Keratinocyte (primary cell): Measurements from ENCODE around the gene RTEL1. TPM values are rescaled to one million over a fixed set of nuclear protein-coding genes. Genes with fewer than 3 reads are reported as not detected.

Experiments used
- DNase-seq: peaks from one replicate; pipeline ENCODE4 v3.0.0-alpha.2; 2011; ENCODE audit warnings: low read depth, missing footprints, low spot score
- FAIRE-seq: peaks from 2 replicates; lab custom pipeline; 2011; peaks lifted over from hg19 to GRCh38; lab: Jason Lieb, UNC
- H2AFZ ChIP-seq: 2 replicates; pipeline ENCODE4 v1.6.0; 2012; ENCODE audit warnings: low read length, control low read depth, inconsistent platforms; ENCODE audit not compliant: control insufficient read depth
- H3K27ac ChIP-seq: 2 replicates; pipeline ENCODE4 v1.5.1; 2011; ENCODE audit warnings: low read length; ENCODE audit not compliant: control insufficient read depth, insufficient read depth
- H3K27me3 ChIP-seq: 3 replicates; pipeline ENCODE4 v1.6.0; 2011; ENCODE audit warnings: low read length; ENCODE audit not compliant: control insufficient read depth, insufficient read depth; ENCODE audit errors: extremely low read depth
- H3K36me3 ChIP-seq, 2 experiments: 2 replicates in 1 of 2; 3 replicates in 1 of 2; pipeline ENCODE4 v1.5.1; 2011; ENCODE audit warnings: low read length in 2 of 2, mild to moderate bottlenecking in 1 of 2; ENCODE audit not compliant: control insufficient read depth in 2 of 2, insufficient read depth in 2 of 2; ENCODE audit errors: extremely low read depth in 1 of 2
- H3K4me1 ChIP-seq: 3 replicates; pipeline ENCODE4 v1.5.1; 2011; ENCODE audit warnings: low read length; ENCODE audit not compliant: control insufficient read depth, insufficient read depth; ENCODE audit errors: extremely low read depth
- H3K4me2 ChIP-seq: 3 replicates; pipeline ENCODE4 v1.6.0; 2011; ENCODE audit warnings: low read depth, low read length; ENCODE audit not compliant: control insufficient read depth, insufficient read depth; ENCODE audit errors: extremely low read depth
- H3K4me3 ChIP-seq, 3 experiments: fragments of 200-600 bp in 1 of 3; sonication (generic) in 1 of 3; 2 replicates in 2 of 3; 3 replicates in 1 of 3; pipeline ENCODE4 v1.5.1; 2011 to 2016; ENCODE audit warnings: low read length in 3 of 3, mild to moderate bottlenecking in 3 of 3, control low read depth in 2 of 3, inconsistent platforms in 1 of 3, low read depth in 1 of 3, mixed read lengths in 1 of 3, mixed run types in 1 of 3, moderate library complexity in 1 of 3; ENCODE audit not compliant: control insufficient read depth in 2 of 3, insufficient read depth in 2 of 3; ENCODE audit errors: extremely low read depth in 1 of 3
- H3K79me2 ChIP-seq: 2 replicates; pipeline ENCODE4 v1.6.0; 2012; ENCODE audit warnings: low read length; ENCODE audit not compliant: control insufficient read depth, insufficient read depth
- H3K9ac ChIP-seq: 3 replicates; pipeline ENCODE4 v1.6.0; 2011; ENCODE audit warnings: low read length; ENCODE audit not compliant: control insufficient read depth, insufficient read depth; ENCODE audit errors: extremely low read depth
- H3K9me1 ChIP-seq: 3 replicates; pipeline ENCODE4 v1.6.0; 2011; ENCODE audit warnings: low read length; ENCODE audit not compliant: control insufficient read depth, insufficient read depth; ENCODE audit errors: extremely low read depth
- H3K9me3 ChIP-seq: 2 replicates; pipeline ENCODE4 v1.5.1; 2012; ENCODE audit warnings: low read depth, low read length; ENCODE audit not compliant: control insufficient read depth
- H4K20me1 ChIP-seq: 3 replicates; pipeline ENCODE4 v1.6.0; 2011; ENCODE audit warnings: low read length; ENCODE audit not compliant: control insufficient read depth, insufficient read depth; ENCODE audit errors: extremely low read depth
- CTCF ChIP-seq, 3 experiments: IDR thresholded peaks in 1 of 3; conservative IDR thresholded peaks in 1 of 3; optimal IDR thresholded peaks in 1 of 3; 2 replicates in 2 of 3; 3 replicates in 1 of 3; pipeline versions ENCODE3 to v1.5.1; 2011; ENCODE audit warnings: low read length in 3 of 3, mild to moderate bottlenecking in 3 of 3, moderate library complexity in 2 of 3, control low read depth in 1 of 3, inconsistent platforms in 1 of 3; ENCODE audit not compliant: insufficient read depth in 2 of 3; ENCODE audit errors: extremely low read depth in 1 of 3
- EZH2 ChIP-seq: IDR thresholded peaks from one replicate; pipeline ENCODE4 v1.6.1; 2012; ENCODE audit warnings: inconsistent platforms, mild to moderate bottlenecking, low read length, moderate library complexity
- dilution Hi-C: fragments of 300-500 bp; cut with MboI; formaldehyde crosslinking; loops from one replicate; pipeline ENCODE4 v1.7.0; 2020; ENCODE audit warnings: low sequenced_read_pairs; ENCODE audit not compliant: extremely low pct_ligation_motif_present
- polyA plus RNA-seq, 5 experiments: library from polyadenylated mRNA; depleted of rRNA in 3 of 5; stranded (reverse) in 3 of 5; stranded (forward) in 1 of 5; unstranded in 1 of 5; fragments of >200 nt; gene quantifications; 1 replicate in 1 of 5; 2 replicates in 3 of 5; 3 replicates in 1 of 5; pipeline versions ENCODE4 v1.2.1 to v1.2.3, GENCODE V29; 2011 to 2012; ENCODE audit warnings: missing spikeins in 2 of 5, low read depth in 1 of 5, low replicate concordance in 1 of 5

RTEL1 gene
- polyA plus RNA-seq, 1 donor (not counting 4 experiments of a cell fraction or from before 2014, with no cell fraction given): 12.4 TPM

GRCh38 chr20:63620991-63621390, 37.1 kb upstream of the RTEL1 start:
- H3K9me1 ChIP-seq: no peaks in the 10 kb centered on the region
- H3K4me1 ChIP-seq: no peaks in the 10 kb centered on the region
- H3K79me2 ChIP-seq: peaks cover 59% of the 10 kb centered on the region
- H3K36me3 ChIP-seq: peaks cover 11 to 16% of the 10 kb centered on the region in 2 experiments
- FAIRE-seq (no peak), DNase-seq (no peak)
- no peak overlapping the region for H2AFZ ChIP-seq
- dilution Hi-C loops: no loop called here
- no peak overlapping the region for H3K4me3 ChIP-seq
- no peaks in the 10 kb centered on the region for H3K9me3 ChIP-seq
- TF ChIP-seq CTCF (optimal IDR thresholded peaks at IDR 0.05 in 1 of 3, IDR thresholded peaks at IDR 0.05 in 1 of 3, conservative IDR thresholded peaks at IDR 0.05 in 1 of 3; ENCODE audit: extremely low read depth in 1 of 3, insufficient read depth in 2 of 3, low read length in 3 of 3): no peak
- TF ChIP-seq EZH2: no peak
- no peaks in the 10 kb centered on the region for H3K27me3 ChIP-seq
- H3K9ac ChIP-seq: no peak overlapping the region
- H4K20me1 ChIP-seq: no peaks in the 10 kb centered on the region
- no peak overlapping the region for H3K27ac ChIP-seq
- no peak overlapping the region for H3K4me2 ChIP-seq

- FAIRE-seq: no peak
- dilution Hi-C loops: no loop called here
Observed at GRCh38 chr20:63622096-63622495, 36.0 kb upstream of the RTEL1 start.

More at GRCh38 chr20:63622096-63622495, 36.0 kb upstream of the RTEL1 start:
- Histone ChIP-seq H3K4me2 (no peak overlapping the region), H3K27me3 (no peaks in the 10 kb centered on the region), H3K79me2 (peaks cover 62% of the 10 kb centered on the region), H3K9me1 (no peaks in the 10 kb centered on the region), H3K9ac (no peak overlapping the region), H3K4me3 (no peak overlapping the region), H3K36me3 (peaks cover 9 to 16% of the 10 kb centered on the region in 2 experiments), H4K20me1 (no peaks in the 10 kb centered on the region), H3K27ac (no peak overlapping the region), H2AFZ (no peak overlapping the region), H3K9me3 (no peaks in the 10 kb centered on the region), H3K4me1 (no peaks in the 10 kb centered on the region)
- TF ChIP-seq CTCF (optimal IDR thresholded peaks at IDR 0.05 in 1 of 3, IDR thresholded peaks at IDR 0.05 in 1 of 3, conservative IDR thresholded peaks at IDR 0.05 in 1 of 3; ENCODE audit: extremely low read depth in 1 of 3, insufficient read depth in 2 of 3, low read length in 3 of 3) (no peak), EZH2 (no peak)
- no peak for DNase-seq
